ENCODE measurements around the gene JPH3. TPM values are rescaled to one million over a fixed set of nuclear protein-coding genes. Genes with fewer than 3 reads are reported as not detected.

JPH3 gene
- total and polyA plus RNA-seq, 10 of the 15 experiments (the other 5 are each of a cell fraction or from before 2014, with no cell fraction given): 0.05 TPM; not detected in 9

GRCh38 chr16:87682852-87683399 is 80.6 kb downstream of the JPH3 start:
- SMC1A ChIA-PET (ENCODE audit: uncharacterized antibody, unreplicated experiment): no interaction called here

More at GRCh38 chr16:87682852-87683399, 80.6 kb downstream of the JPH3 start:
- CTCF ChIA-PET: no interaction called here
- DNase-seq (ENCODE audit: low read depth, low spot score) (no peak), ATAC-seq (no peak), FAIRE-seq (no peak)
- H3K4me3 ChIP-seq: no peak overlapping the region
- in situ Hi-C loops (cut with MboI) (no loop called here), intact Hi-C loops (cut with micrococcal nuclease; ENCODE audit: unreplicated experiment) (no loop called here)
- no peaks in the 10 kb centered on the region for H3K79me2 ChIP-seq (ENCODE audit: control insufficient read depth, insufficient read depth, low read length)
- RAD21 ChIA-PET (ENCODE audit: unreplicated experiment): no interaction called here
- H3K9me3 ChIP-seq (replicated peaks; ENCODE audit: control insufficient read depth, insufficient read depth, low read length): no peaks in the 10 kb centered on the region
- H3K27me3 ChIP-seq (replicated peaks in 1 of 2; ENCODE audit: control insufficient read depth in 2 of 2, insufficient read depth in 2 of 2, low read length in 1 of 2): no peaks in the 10 kb centered on the region
- no peak overlapping the region for H3K4me2 ChIP-seq (ENCODE audit: control insufficient read depth, insufficient read depth)
- no TSS peak for BruUV-seq (replicated peaks)
- peaks cover 5% of the 10 kb centered on the region for H3K4me1 ChIP-seq (ENCODE audit: control insufficient read depth, insufficient read depth, low read length)
- H3K27ac ChIP-seq (ENCODE audit: control insufficient read depth, insufficient read depth): no peak overlapping the region
- no peak overlapping the region for H3K9ac ChIP-seq (ENCODE audit: control insufficient read depth, insufficient read depth, low read length)
- TF ChIP-seq POLR2AphosphoS2 (IDR thresholded peaks at IDR 0.05; ENCODE audit: low read depth, low read length) (no peak), MAX (IDR thresholded peaks at IDR 0.05; ENCODE audit: low read depth, low read length) (no peak), SRF (IDR thresholded peaks at IDR 0.05; ENCODE audit: low read depth in 2 of 2, low read length in 2 of 2) (no peak), IKZF1 (conservative IDR thresholded peaks at IDR 0.05) (no peak), PBX3 (IDR thresholded peaks at IDR 0.05; ENCODE audit: insufficient replicate concordance, low read depth, low read length) (no peak), STAT3 (IDR thresholded peaks at IDR 0.05; ENCODE audit: low read depth, low read length) (no peak), ATF2 (IDR thresholded peaks at IDR 0.05; ENCODE audit: low read length) (no peak), IKZF2 (IDR thresholded peaks at IDR 0.05) (no peak), RELA (IDR thresholded peaks at IDR 0.05; ENCODE audit: borderline replicate concordance, partially characterized antibody) (no peak), ZBTB33 (IDR thresholded peaks at IDR 0.05) (no peak), MTA3 (IDR thresholded peaks at IDR 0.05; ENCODE audit: borderline replicate concordance, low read length) (no peak), ZBTB40 (IDR thresholded peaks at IDR 0.05; ENCODE audit: borderline replicate concordance) (no peak), CREM (IDR thresholded peaks at IDR 0.05; ENCODE audit: low read depth) (no peak), BHLHE40 (IDR thresholded peaks at IDR 0.05; ENCODE audit: borderline replicate concordance in 1 of 2, low read depth in 2 of 2, low read length in 1 of 2) (no peak), SMC3 (IDR thresholded peaks at IDR 0.05; ENCODE audit: borderline replicate concordance, low read length) (no peak), FOS (IDR thresholded peaks at IDR 0.05; ENCODE audit: borderline replicate concordance, extremely low read depth, insufficient read length) (no peak)
- no peaks in the 10 kb centered on the region for H3K36me3 ChIP-seq (ENCODE audit: control insufficient read depth in 2 of 2, insufficient read depth in 2 of 2, low read length in 1 of 2)
- H2AFZ ChIP-seq (ENCODE audit: control insufficient read depth, low read depth, low read length): no peak overlapping the region
- POLR2A ChIA-PET: no interaction called here
- H4K20me1 ChIP-seq (ENCODE audit: control insufficient read depth, insufficient read depth): no peaks in the 10 kb centered on the region
- 86% methylated on average over 18 of the region's 18 CpGs for WGBS (ENCODE audit: insufficient coverage, insufficient replicate concordance, low lambda C conversion rate, missing lambda C conversion rate)

Measured in GM12878 (cell line).